ENCODE measurements around the gene RHD.
"Not testable (repeated sequence)": the region's sequence is repeated elsewhere in the genome, so short reads cannot be mapped to it uniquely, and the experiment has no call there.

DNA sequence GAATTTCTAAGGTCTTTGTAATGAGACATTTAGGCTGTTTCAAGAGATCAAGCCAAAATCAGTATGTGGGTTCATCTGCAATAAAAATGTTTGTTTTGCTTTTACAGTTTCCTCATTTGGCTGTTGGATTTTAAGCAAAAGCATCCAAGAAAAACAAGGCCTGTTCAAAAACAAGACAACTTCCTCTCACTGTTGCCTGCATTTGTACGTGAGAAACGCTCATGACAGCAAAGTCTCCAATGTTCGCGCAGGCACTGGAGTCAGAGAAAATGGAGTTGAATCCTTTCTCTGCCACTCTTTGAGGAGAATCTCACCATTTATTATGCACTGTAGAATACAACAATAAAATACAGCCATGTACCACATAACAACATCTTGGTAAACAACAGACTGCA lies 56.5 kb downstream of the RHD start:
- not testable (repeated sequence) for TF ChIP-seq POLR2A (IDR thresholded peaks at IDR 0.05; ENCODE audit: low read depth, low read length); RAD21 (IDR thresholded peaks at IDR 0.05; ENCODE audit: low read length); MAZ (IDR thresholded peaks at IDR 0.05; ENCODE audit: borderline replicate concordance, low read depth, low read length); MAFK (IDR thresholded peaks at IDR 0.05; ENCODE audit: low read depth, low read length)
- TF ChIP-seq, protein P1, sequence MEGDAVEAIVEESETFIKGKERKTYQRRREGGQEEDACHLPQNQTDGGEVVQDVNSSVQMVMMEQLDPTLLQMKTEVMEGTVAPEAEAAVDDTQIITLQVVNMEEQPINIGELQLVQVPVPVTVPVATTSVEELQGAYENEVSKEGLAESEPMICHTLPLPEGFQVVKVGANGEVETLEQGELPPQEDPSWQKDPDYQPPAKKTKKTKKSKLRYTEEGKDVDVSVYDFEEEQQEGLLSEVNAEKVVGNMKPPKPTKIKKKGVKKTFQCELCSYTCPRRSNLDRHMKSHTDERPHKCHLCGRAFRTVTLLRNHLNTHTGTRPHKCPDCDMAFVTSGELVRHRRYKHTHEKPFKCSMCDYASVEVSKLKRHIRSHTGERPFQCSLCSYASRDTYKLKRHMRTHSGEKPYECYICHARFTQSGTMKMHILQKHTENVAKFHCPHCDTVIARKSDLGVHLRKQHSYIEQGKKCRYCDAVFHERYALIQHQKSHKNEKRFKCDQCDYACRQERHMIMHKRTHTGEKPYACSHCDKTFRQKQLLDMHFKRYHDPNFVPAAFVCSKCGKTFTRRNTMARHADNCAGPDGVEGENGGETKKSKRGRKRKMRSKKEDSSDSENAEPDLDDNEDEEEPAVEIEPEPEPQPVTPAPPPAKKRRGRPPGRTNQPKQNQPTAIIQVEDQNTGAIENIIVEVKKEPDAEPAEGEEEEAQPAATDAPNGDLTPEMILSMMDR (conservative IDR thresholded peaks at IDR 0.05; ENCODE audit: low read depth, low read length) = not testable (repeated sequence)

Data from IMR-90 (cell line).